GM10847 (cell line): ENCODE measurements around the gene CETP.

Source experiments
- POLR2A ChIP-seq: IDR thresholded peaks from 2 replicates; pipeline ENCODE4 v1.6.1; 2011; ENCODE audit not compliant: insufficient read length; ENCODE audit errors: extremely low read depth

CETP gene, protein sequence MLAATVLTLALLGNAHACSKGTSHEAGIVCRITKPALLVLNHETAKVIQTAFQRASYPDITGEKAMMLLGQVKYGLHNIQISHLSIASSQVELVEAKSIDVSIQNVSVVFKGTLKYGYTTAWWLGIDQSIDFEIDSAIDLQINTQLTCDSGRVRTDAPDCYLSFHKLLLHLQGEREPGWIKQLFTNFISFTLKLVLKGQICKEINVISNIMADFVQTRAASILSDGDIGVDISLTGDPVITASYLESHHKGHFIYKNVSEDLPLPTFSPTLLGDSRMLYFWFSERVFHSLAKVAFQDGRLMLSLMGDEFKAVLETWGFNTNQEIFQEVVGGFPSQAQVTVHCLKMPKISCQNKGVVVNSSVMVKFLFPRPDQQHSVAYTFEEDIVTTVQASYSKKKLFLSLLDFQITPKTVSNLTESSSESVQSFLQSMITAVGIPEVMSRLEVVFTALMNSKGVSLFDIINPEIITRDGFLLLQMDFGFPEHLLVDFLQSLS

DNA sequence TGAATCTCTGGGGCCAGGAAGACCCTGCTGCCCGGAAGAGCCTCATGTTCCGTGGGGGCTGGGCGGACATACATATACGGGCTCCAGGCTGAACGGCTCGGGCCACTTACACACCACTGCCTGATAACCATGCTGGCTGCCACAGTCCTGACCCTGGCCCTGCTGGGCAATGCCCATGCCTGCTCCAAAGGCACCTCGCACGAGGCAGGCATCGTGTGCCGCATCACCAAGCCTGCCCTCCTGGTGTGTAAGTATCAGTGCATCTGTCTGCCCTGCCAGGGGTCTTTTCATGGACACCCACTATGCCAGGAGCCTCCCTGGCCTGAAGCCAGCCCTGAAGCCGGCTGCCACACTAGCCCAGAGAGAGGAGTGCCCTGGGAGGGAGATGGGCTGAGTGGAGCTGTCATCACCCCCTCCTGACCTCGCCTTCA, at the start of gene CETP:
Gene CETP, plus strand, starts transcription at position 100 of the 431 bp plus-strand sequence. Its CDS starts 30 bp downstream, at position 130.
- TF ChIP-seq POLR2A: no peak

DNA sequence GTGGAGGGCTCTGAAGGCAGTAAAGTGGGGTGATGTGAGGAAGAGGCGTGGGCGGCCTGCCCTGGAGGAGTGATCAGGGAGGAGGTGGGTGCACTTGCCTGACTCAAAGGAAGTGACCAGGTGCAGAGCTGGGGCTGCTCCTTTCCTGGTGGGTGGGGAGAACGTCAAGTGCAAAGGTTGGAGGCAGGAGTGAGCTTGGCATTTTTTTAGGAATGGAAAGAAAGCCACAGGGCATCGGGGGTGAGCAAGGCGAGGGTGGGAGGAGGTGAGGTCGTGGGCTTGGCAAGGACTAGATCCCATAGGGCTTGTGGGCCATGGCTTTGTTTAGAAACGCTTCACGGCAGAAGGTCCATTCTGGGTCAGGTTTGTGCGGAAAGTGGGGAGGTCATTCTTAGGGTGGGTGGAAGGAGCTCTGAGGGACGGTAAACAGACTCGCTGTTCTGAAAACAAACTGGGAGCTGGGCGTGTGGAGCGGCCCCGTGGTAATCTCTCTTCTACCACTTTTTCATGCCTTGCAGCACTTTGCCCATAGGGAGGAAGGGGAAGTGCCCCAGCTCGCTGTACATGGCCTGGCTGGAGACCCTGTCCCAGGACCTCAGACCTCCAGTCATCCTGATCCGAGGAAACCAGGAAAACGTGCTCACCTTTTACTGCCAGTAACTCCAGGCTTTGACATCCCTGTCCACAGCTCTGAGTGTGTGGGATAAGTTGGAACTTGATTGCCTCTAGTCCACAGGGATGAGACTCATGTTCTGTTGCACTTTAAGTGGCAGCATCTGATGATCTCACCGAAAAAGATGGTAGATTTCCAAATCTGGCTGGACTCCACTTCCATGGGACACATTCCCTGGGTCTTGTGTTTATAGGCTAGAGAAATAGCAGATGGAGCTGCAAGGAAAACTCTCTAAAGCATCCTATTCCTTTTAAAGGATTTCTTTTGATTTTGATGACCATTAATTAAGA, 48.7 kb upstream of the CETP start:
- TF ChIP-seq POLR2A: no peak

GRCh38 chr16:56914896-56915295, 46.9 kb upstream of the CETP start:
- no peak for TF ChIP-seq POLR2A

DNA sequence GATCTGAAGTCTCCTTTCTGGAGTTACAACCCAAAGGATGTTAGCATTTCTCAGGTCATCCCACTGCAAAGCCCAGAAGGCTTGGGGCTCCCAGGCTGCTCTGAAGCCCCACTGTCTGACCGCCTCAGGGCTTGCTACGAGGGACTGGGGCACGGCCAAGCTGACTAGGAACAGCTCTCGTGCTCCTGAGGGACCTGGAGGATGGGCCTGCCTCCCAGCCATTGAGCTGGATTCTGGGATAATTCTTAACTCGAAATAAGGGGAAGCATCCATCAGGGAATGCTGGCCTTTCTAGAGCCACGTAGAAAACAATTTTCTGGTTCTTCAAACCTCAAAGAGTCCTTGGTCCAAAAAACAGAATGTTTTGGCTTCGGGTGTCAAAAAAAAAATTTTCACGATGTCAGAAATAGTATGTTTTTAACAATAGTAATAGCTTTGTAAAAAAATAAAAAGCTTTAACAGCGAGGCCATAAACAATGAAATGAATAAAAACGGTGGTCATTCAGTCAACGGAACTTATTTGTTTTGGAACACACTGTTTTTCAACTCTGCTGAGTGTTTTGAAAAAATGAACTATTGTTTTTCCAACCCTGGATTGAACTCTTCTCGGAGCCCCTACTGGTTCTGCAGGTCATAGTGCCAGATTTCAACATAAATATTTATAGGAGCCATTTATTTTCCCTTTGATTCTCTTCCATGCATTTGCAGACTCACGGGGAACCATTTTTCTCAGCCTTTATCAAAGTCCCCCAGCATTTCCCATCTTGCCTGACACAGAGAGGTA, 46.2 kb upstream of the CETP start:
- TF ChIP-seq POLR2A: no peak

GRCh38 chr16:56916571-56917403, 45.0 kb upstream of the CETP start:
- TF ChIP-seq POLR2A: no peak

DNA sequence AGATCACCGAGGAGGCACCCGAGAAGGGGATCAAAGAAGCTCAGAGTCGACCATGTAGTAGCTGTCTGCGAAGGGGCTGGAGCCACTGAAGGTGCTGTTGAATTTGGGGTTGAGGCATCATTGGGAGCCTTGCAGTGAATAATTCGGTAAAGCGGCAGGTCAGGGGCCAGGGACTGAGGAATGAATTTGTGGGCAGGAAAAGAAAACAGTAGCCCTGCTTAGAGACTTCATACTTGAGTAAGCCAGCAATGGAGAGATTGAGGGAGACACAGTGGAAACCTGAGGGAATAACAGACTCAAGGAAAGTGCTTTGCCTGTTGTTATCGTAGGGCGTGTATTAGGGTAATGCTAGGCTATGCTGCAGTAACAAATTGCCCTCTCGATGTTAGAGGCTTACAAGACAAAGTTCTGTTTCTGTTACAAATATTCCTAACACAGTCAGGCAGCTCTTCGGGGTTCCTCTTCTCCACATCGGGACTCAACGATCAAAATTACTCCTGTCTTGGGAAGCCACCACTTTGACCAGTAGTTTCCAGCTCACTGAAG, 43.2 kb upstream of the CETP start:
- no peak for TF ChIP-seq POLR2A

DNA sequence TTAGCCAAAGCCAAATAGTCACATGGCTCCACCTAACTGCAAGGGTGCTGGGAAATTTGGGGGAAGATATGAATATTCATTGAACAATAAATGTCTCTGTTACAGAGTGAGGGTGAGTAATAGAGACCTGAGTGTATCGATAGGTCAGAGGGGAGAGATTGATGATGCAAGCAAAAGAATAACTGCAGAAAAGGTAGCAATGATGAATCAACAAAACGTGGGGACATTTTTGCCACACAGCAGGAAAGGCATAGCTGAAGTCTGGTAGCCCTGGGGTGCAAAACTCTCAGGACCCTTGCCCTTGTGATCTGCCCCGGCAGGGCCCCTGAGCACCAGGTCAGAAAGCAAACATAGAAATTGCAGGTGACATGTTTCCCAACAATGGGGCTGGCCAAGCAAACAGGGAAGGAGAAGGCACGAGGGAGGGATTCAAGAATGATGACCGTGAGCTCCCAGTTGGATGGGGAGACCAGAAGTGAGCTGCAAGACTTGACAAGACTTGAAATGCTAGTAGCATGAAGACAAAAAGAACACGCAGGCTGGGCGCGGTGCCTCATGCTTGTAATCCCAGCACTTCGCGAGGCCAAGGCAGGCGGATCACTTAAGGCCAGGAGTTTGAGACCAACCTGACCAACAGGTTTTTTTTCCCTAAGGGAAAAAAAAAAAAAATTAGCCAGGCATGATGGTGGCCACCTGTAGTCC, 42.5 kb upstream of the CETP start:
- TF ChIP-seq POLR2A: no peak

DNA sequence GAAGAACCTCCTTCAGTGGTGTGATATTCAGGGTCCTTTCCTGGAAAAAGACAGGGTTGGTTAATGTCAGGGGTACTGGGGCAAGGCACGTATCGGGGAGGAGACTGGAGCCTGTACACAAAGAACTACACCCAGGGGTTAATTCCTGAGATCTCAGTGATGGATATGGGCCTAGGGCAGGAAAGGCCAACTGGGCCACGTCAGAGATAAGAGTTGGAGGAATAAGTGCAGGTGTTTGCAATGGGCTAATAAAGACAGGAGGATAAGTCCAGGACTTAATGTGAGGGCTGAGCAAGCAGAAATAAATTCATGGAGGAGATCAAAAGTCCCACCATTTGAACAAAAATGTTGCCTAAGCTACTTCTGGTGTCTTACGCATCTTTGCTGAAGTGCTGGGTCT, 40.2 kb upstream of the CETP start:
- no peak for TF ChIP-seq POLR2A

GRCh38 chr16:56923481-56924091, 38.2 kb upstream of the CETP start:
- TF ChIP-seq POLR2A: no peak

GRCh38 chr16:56927471-56927870, 34.3 kb upstream of the CETP start:
- no peak for TF ChIP-seq POLR2A

- TF ChIP-seq POLR2A: no peak
Observed at GRCh38 chr16:56929639-56930038, 32.1 kb upstream of the CETP start.

GRCh38 chr16:56930486-56931270, 31.1 kb upstream of the CETP start:
- no peak for TF ChIP-seq POLR2A
